PC-3 (cell line): ENCODE results near the gene FOXD1.

Experiments
- CTCF ChIP-seq: fragments of 300-600 bp; sonication (generic); conservative IDR thresholded peaks from 2 replicates; pipeline ENCODE4 v1.5.1; 2017; ENCODE audit warnings: antibody characterized with exemption, low read depth, mild to moderate bottlenecking, low read length
- EZH2 ChIP-seq: fragments of 300-600 bp; sonication (generic); IDR thresholded peaks from one replicate; pipeline ENCODE4 v1.6.1; 2017; ENCODE audit warnings: antibody characterized with exemption, mild to moderate bottlenecking, low read length; ENCODE audit not compliant: unreplicated experiment
- EZH2phosphoT487 ChIP-seq: fragments of 300-600 bp; sonication (generic); IDR thresholded peaks from 2 replicates; pipeline ENCODE4 v1.6.1; 2018; ENCODE audit warnings: mild to moderate bottlenecking, antibody characterized with exemption, low read length, borderline replicate concordance

- TF ChIP-seq CTCF (no peak), EZH2 (no peak), EZH2phosphoT487 (no peak)
Observed at GRCh38 chr5:73445665-73446630, 2.6 kb downstream of the FOXD1 start.
